B cell (primary cell): ENCODE results near the gene KCNE5. TPM values are rescaled to one million over a fixed set of nuclear protein-coding genes. Genes with fewer than 3 reads are reported as not detected.

Source experiments
- ATAC-seq: fragments of 200-7000 bp; cut with Tn5 transposase; one replicate; pipeline ENCODE4 v1.10.0; 2021; ENCODE audit warnings: low read depth, mild to moderate bottlenecking, moderate number of reproducible peaks, moderate library complexity
- CTCF ChIA-PET: fragments of 350-600 bp; sonication (Branson Sonifier 250); formaldehyde crosslinking; loops from one replicate; lab custom pipeline; 2021; ENCODE audit warnings: antibody characterized with exemption, inconsistent platforms; lab: Charles Lee
- POLR2A ChIA-PET: fragments of 350-600 bp; sonication (Branson Sonifier 250); formaldehyde crosslinking; loops from one replicate; lab custom pipeline; 2021; ENCODE audit warnings: antibody characterized with exemption; lab: Charles Lee
- DNase-seq: peaks from one replicate; pipeline ENCODE4 v3.0.0; 2013
- H2AFZ ChIP-seq: 2 replicates; pipeline ENCODE4 v1.6.1; 2012; ENCODE audit warnings: mild to moderate bottlenecking, low read depth, low read length; ENCODE audit not compliant: insufficient read depth, poor library complexity, severe bottlenecking
- H3K27ac ChIP-seq, 2 donors: 1 replicate in 1 of 2; 2 replicates in 1 of 2; pipeline ENCODE4 v1.5.1; 2012 to 2013; ENCODE audit warnings: low read length in 2 of 2, mild to moderate bottlenecking in 2 of 2, moderate library complexity in 1 of 2
- H3K27me3 ChIP-seq, 4 experiments: fragments of 200-600 bp in 1 of 4; sonication (generic) in 1 of 4; replicated peaks in 1 of 4; 1 replicate in 2 of 4; 2 replicates in 2 of 4; pipeline versions ENCODE4 v1.6.1 to v1.7.0; 2013 to 2016; ENCODE audit warnings: low read length in 3 of 4, mild to moderate bottlenecking in 2 of 4, mixed read lengths in 1 of 4, moderate library complexity in 1 of 4; ENCODE audit not compliant: insufficient read depth in 4 of 4, control insufficient read depth in 3 of 4; ENCODE audit errors: control extremely low read depth in 1 of 4
- H3K36me3 ChIP-seq, 2 experiments: replicated peaks in 1 of 2; 1 replicate in 1 of 2; 2 replicates in 1 of 2; pipeline versions ENCODE4 v1.6.1 to v1.7.1; 2013; ENCODE audit warnings: low read length in 1 of 2; ENCODE audit not compliant: insufficient read depth in 2 of 2, control insufficient read depth in 1 of 2; ENCODE audit errors: control extremely low read depth in 1 of 2, extremely low read depth in 1 of 2
- H3K4me1 ChIP-seq, 2 donors: fragments of 200-600 bp in 1 of 2; sonication (generic) in 1 of 2; 1 replicate in 1 of 2; 2 replicates in 1 of 2; pipeline versions ENCODE4 v1.5.1 to v1.6.1; 2013 to 2017; ENCODE audit warnings: low read length in 2 of 2; ENCODE audit not compliant: control insufficient read depth in 2 of 2, insufficient read depth in 2 of 2
- H3K4me2 ChIP-seq: replicated peaks from 2 replicates; pipeline ENCODE3; 2012; ENCODE audit warnings: mild to moderate bottlenecking, low read depth, low read length; ENCODE audit not compliant: poor library complexity, severe bottlenecking
- H3K4me3 ChIP-seq, 5 experiments: fragments of 200-600 bp in 1 of 5; sonication (generic) in 1 of 5; 1 replicate in 3 of 5; 2 replicates in 2 of 5; pipeline versions ENCODE4 v1.5.1 to v1.7.0; 2011 to 2016; ENCODE audit warnings: low read length in 4 of 5, mild to moderate bottlenecking in 4 of 5, low read depth in 2 of 5, control low read depth in 1 of 5, moderate library complexity in 1 of 5; ENCODE audit not compliant: insufficient read depth in 1 of 5; ENCODE audit errors: control extremely low read depth in 1 of 5, extremely low read depth in 1 of 5
- H3K79me2 ChIP-seq: fragments of 200-600 bp; sonication (generic); one replicate; pipeline ENCODE4 v1.6.0; 2016; ENCODE audit warnings: low read length; ENCODE audit not compliant: control insufficient read depth, insufficient read depth
- H3K9ac ChIP-seq: fragments of 200-600 bp; sonication (generic); 2 replicates; pipeline ENCODE4 v1.6.1; 2017; ENCODE audit warnings: mild to moderate bottlenecking, low read length, moderate library complexity
- H3K9me3 ChIP-seq, 3 donors: one replicate each; pipeline versions ENCODE4 v1.6.1 to v1.7.1; 2013; ENCODE audit warnings: low read length in 2 of 3; ENCODE audit not compliant: control insufficient read depth in 2 of 3, insufficient read depth in 1 of 3; ENCODE audit errors: control extremely low read depth in 1 of 3
- H4K20me1 ChIP-seq: 2 replicates; pipeline ENCODE4 v1.6.0; 2012; ENCODE audit warnings: mild to moderate bottlenecking, low read length; ENCODE audit not compliant: insufficient read depth, control insufficient read depth, poor library complexity, severe bottlenecking
- H3K27ac Mint-ChIP-seq: one replicate; pipeline ENCODE4 v1.8.0; 2021; ENCODE audit warnings: mixed read lengths
- H3K27me3 Mint-ChIP-seq: one replicate; pipeline ENCODE4 v1.8.0; 2021; ENCODE audit warnings: mixed read lengths
- H3K4me1 Mint-ChIP-seq: one replicate; pipeline ENCODE4 v1.8.0; 2021; ENCODE audit warnings: mixed read lengths
- H3K4me3 Mint-ChIP-seq: one replicate; pipeline ENCODE4 v1.8.0; 2021; ENCODE audit warnings: mixed read lengths
- H3K9me3 Mint-ChIP-seq: one replicate; pipeline ENCODE4 v1.8.0; 2022; ENCODE audit warnings: mixed read lengths; ENCODE audit not compliant: insufficient read depth
- CTCF ChIP-seq: fragments of 200-600 bp; IDR thresholded peaks from one replicate; pipeline ENCODE4 v1.8.0; 2022; ENCODE audit warnings: antibody characterized with exemption, mild to moderate bottlenecking
- EZH2 ChIP-seq: IDR thresholded peaks from 2 replicates; pipeline ENCODE4 v1.6.1; 2012; ENCODE audit warnings: borderline replicate concordance, low read depth, mild to moderate bottlenecking, moderate library complexity, low read length; ENCODE audit not compliant: insufficient read depth, poor library complexity, severe bottlenecking
- WGBS: methylation state at CpG from one replicate; pipeline ENCODE4 v1.1.5; 2013; ENCODE audit warnings: missing lambda C conversion rate; ENCODE audit not compliant: insufficient coverage; 5-methylcytosine and 5-hydroxymethylcytosine counted together
- intact Hi-C: fragments of 100-400 bp; cut with micrococcal nuclease; formaldehyde crosslinking; loops from one replicate; pipeline ENCODE4 v1.10.0; 2022
- polyA plus RNA-seq: library from polyadenylated mRNA; depleted of rRNA; stranded (reverse); fragments of >200 nt; gene quantifications from 2 replicates; pipeline ENCODE4 v1.2.3, GENCODE V29; 2012
- total RNA-seq, 2 donors: library from RNA; stranded (reverse); fragments of 120-200 nt in 1 of 2; gene quantifications; 1 replicate in 1 of 2; 2 replicates in 1 of 2; pipeline versions ENCODE4 v1.2.3 to v1.2.4, GENCODE V29; 2013 to 2022

KCNE5 gene
- total and polyA plus RNA-seq, 2 donors (not counting 1 experiment from before 2014, with no cell fraction given): 0.32 TPM; not detected in 1

- Mint-ChIP-seq H3K27ac (no peak overlapping the region), H3K9me3 (no peaks in the 10 kb centered on the region), H3K4me3 (no peak overlapping the region), H3K4me1 (no peaks in the 10 kb centered on the region), H3K27me3 (peaks cover 5% of the 10 kb centered on the region)
- no peak for DNase-seq
- Histone ChIP-seq H3K9me3 (no peaks in the 10 kb centered on the region), H2AFZ (no peak overlapping the region), H4K20me1 (no peaks in the 10 kb centered on the region), H3K4me1 (no peaks in the 10 kb centered on the region), H3K4me3 (no peak overlapping the region), H3K9ac (no peak overlapping the region), H3K4me2 (no peak overlapping the region), H3K27ac (no peak overlapping the region), H3K36me3 (no peaks in the 10 kb centered on the region), H3K79me2 (no peaks in the 10 kb centered on the region), H3K27me3 (peaks cover 0 to 9% (median 0%) of the 10 kb centered on the region in 4 experiments)
- intact Hi-C loops: no loop called here
- ChIA-PET CTCF (no interaction called here), POLR2A (no interaction called here)
- no peak for ATAC-seq
- WGBS: 82% methylated on average over 5 of the region's 7 CpGs
- TF ChIP-seq CTCF (no peak), EZH2 (no peak)
Observed at GRCh38 chrX:109585488-109585887, 39.5 kb downstream of the KCNE5 start.

- Histone ChIP-seq H3K4me1 (no peaks in the 10 kb centered on the region), H3K9ac (no peak overlapping the region), H2AFZ (no peak overlapping the region), H3K27ac (no peak overlapping the region), H3K9me3 (no peaks in the 10 kb centered on the region), H3K36me3 (no peaks in the 10 kb centered on the region), H3K4me2 (no peak overlapping the region), H3K27me3 (peaks cover 0 to 6% (median 0%) of the 10 kb centered on the region in 4 experiments), H4K20me1 (no peaks in the 10 kb centered on the region), H3K4me3 (no peak overlapping the region), H3K79me2 (no peaks in the 10 kb centered on the region)
- intact Hi-C loops: no loop called here
- WGBS: 100% methylated on average over 1 of the region's 1 CpG
- ATAC-seq: no peak
- TF ChIP-seq CTCF (no peak), EZH2 (no peak)
- ChIA-PET CTCF (interaction anchor here (0.9 kb wide), 1 partner anchor 9 kb away, joined by 3 read pairs; no protein-coding TSS in a partner anchor), POLR2A (no interaction called here)
- Mint-ChIP-seq H3K27ac (no peak overlapping the region), H3K4me1 (no peaks in the 10 kb centered on the region), H3K4me3 (no peak overlapping the region), H3K9me3 (no peaks in the 10 kb centered on the region), H3K27me3 (peaks cover 5% of the 10 kb centered on the region)
- DNase-seq: no peak
Observed at GRCh38 chrX:109578916-109579315, 46.1 kb downstream of the KCNE5 start.
